OCI-LY3 (cell line): ENCODE results near the gene LHFPL6.

Experiments used
- H2AFZ ChIP-seq: fragments of 200-600, 300-600 bp; shearing (Covaris generic); 2 replicates; pipeline ENCODE4 v1.6.0; 2014; ENCODE audit warnings: antibody characterized with exemption, low read depth, low read length
- H3K27ac ChIP-seq: fragments of 200-600, 300-600 bp; sonication (generic); 2 replicates; pipeline ENCODE4 v1.5.1; 2014; ENCODE audit warnings: mild to moderate bottlenecking, low read length, moderate library complexity, mixed read lengths
- H3K27me3 ChIP-seq: fragments of 200-600, 300-600 bp; sonication (generic); 2 replicates; pipeline ENCODE4 v1.6.1; 2014; ENCODE audit warnings: low read depth, low read length, mixed read lengths
- H3K36me3 ChIP-seq: fragments of 200-600, 300-600 bp; sonication (generic); replicated peaks from 2 replicates; pipeline ENCODE3; 2014; ENCODE audit warnings: low read depth, low read length, mixed read lengths
- H3K4me1 ChIP-seq: fragments of 300-600, 200-600 bp; sonication (generic); 2 replicates; pipeline ENCODE4 v1.6.1; 2014; ENCODE audit warnings: low read length, mixed read lengths
- H3K4me2 ChIP-seq: fragments of 200-600, 300-600 bp; sonication (generic); 2 replicates; pipeline ENCODE4 v1.6.1; 2014; ENCODE audit warnings: low read length, mixed read lengths
- H3K4me3 ChIP-seq: fragments of 300-600, 200-600 bp; sonication (generic); 2 replicates; pipeline ENCODE4 v1.5.1; 2014; ENCODE audit warnings: antibody characterized with exemption, mild to moderate bottlenecking, low read length, moderate library complexity
- H3K79me2 ChIP-seq: fragments of 300-600, 200-600 bp; shearing (Covaris generic); 2 replicates; pipeline ENCODE4 v1.6.1; 2014; ENCODE audit warnings: mild to moderate bottlenecking, low read length, mixed read lengths
- H3K9ac ChIP-seq: fragments of 300-600, 200-600 bp; shearing (Covaris generic); 2 replicates; pipeline ENCODE4 v1.6.0; 2014; ENCODE audit warnings: mild to moderate bottlenecking, low read length, moderate library complexity
- H3K9me3 ChIP-seq: fragments of 200-600, 300-600 bp; shearing (Covaris generic); 2 replicates; pipeline ENCODE4 v1.6.1; 2014; ENCODE audit warnings: low read length, mixed read lengths; ENCODE audit not compliant: insufficient read depth
- H4K20me1 ChIP-seq: fragments of 200-600, 300-600 bp; sonication (generic); 2 replicates; pipeline ENCODE4 v1.6.1; 2016; ENCODE audit warnings: low read length, mixed read lengths; ENCODE audit not compliant: insufficient read depth
- EZH2phosphoT487 ChIP-seq: fragments of 200-600 bp; shearing (Covaris generic); IDR thresholded peaks from 2 replicates; pipeline ENCODE4 v1.6.1; 2018; ENCODE audit warnings: antibody characterized with exemption, mixed run types, low read depth
- TF ChIP-seq, protein P1 (sequence below): fragments of 200-600, 300-600 bp; sonication (generic); IDR thresholded peaks from 2 replicates; pipeline ENCODE4 v1.5.1; 2014; ENCODE audit warnings: antibody characterized with exemption, low read length, low read depth

LHFPL6 gene

DNA sequence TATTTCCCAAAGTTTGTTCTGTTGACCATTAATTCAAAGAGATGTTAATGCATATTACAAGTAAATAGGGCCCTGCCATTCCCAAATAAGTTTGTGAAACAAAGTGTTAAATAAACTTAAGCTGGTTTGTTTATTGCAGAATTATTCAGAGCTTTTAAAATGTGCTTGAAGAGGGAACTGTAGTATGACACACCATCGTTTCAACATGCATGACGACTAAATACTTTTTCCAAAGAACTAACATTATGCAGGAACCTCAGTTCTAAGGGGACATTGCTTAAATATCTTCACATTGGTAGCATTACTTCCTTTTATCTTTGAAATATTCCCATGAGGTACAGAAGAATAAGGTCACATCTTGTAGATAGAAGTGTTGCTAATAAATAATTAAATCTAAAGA lies 14.6 kb downstream of the LHFPL6 start:
- Histone ChIP-seq H3K9ac (no peak overlapping the region), H3K36me3 (no peaks in the 10 kb centered on the region), H4K20me1 (peaks cover 4% of the 10 kb centered on the region; the same call in 1 of the 2 replicates), H3K79me2 (peaks cover 46% of the 10 kb centered on the region), H3K27ac (no peak overlapping the region), H3K4me2 (no peak overlapping the region), H3K9me3 (no peaks in the 10 kb centered on the region), H2AFZ (no peak overlapping the region), H3K4me1 (0 out of 2 replicates have a peak, but pooled peaks cover 3% of the 10 kb centered on the region), H3K4me3 (no peak overlapping the region), H3K27me3 (no peaks in the 10 kb centered on the region)
- TF ChIP-seq, protein P1, sequence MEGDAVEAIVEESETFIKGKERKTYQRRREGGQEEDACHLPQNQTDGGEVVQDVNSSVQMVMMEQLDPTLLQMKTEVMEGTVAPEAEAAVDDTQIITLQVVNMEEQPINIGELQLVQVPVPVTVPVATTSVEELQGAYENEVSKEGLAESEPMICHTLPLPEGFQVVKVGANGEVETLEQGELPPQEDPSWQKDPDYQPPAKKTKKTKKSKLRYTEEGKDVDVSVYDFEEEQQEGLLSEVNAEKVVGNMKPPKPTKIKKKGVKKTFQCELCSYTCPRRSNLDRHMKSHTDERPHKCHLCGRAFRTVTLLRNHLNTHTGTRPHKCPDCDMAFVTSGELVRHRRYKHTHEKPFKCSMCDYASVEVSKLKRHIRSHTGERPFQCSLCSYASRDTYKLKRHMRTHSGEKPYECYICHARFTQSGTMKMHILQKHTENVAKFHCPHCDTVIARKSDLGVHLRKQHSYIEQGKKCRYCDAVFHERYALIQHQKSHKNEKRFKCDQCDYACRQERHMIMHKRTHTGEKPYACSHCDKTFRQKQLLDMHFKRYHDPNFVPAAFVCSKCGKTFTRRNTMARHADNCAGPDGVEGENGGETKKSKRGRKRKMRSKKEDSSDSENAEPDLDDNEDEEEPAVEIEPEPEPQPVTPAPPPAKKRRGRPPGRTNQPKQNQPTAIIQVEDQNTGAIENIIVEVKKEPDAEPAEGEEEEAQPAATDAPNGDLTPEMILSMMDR: no peak
- TF ChIP-seq EZH2phosphoT487: no peak

- Histone ChIP-seq H3K27me3 (no peaks in the 10 kb centered on the region), H4K20me1 (peaks cover 4% of the 10 kb centered on the region; the same call in 1 of the 2 replicates), H3K4me3 (no peak overlapping the region), H2AFZ (no peak overlapping the region), H3K9me3 (no peaks in the 10 kb centered on the region), H3K36me3 (no peaks in the 10 kb centered on the region), H3K4me1 (0 out of 2 replicates have a peak, but pooled peaks cover 3% of the 10 kb centered on the region), H3K4me2 (no peak overlapping the region), H3K9ac (no peak overlapping the region), H3K79me2 (peaks cover 46% of the 10 kb centered on the region), H3K27ac (no peak overlapping the region)
- TF ChIP-seq EZH2phosphoT487: no peak
- TF ChIP-seq, protein P1: no peak
Observed at GRCh38 chr13:39587939-39588338, 15.1 kb downstream of the LHFPL6 start.

- Histone ChIP-seq H3K4me3 (no peak overlapping the region), H3K9ac (no peak overlapping the region), H3K4me1 (0 out of 2 replicates have a peak, but pooled peaks cover 3% of the 10 kb centered on the region), H4K20me1 (peaks cover 10% of the 10 kb centered on the region), H3K27ac (no peak overlapping the region), H3K36me3 (peaks cover 2% of the 10 kb centered on the region), H3K79me2 (peaks cover 49% of the 10 kb centered on the region), H3K9me3 (no peaks in the 10 kb centered on the region), H3K4me2 (no peak overlapping the region), H2AFZ (no peak overlapping the region), H3K27me3 (no peaks in the 10 kb centered on the region)
- TF ChIP-seq EZH2phosphoT487: no peak
- TF ChIP-seq, protein P1: no peak
Observed at GRCh38 chr13:39586958-39587605, 15.9 kb downstream of the LHFPL6 start.

DNA sequence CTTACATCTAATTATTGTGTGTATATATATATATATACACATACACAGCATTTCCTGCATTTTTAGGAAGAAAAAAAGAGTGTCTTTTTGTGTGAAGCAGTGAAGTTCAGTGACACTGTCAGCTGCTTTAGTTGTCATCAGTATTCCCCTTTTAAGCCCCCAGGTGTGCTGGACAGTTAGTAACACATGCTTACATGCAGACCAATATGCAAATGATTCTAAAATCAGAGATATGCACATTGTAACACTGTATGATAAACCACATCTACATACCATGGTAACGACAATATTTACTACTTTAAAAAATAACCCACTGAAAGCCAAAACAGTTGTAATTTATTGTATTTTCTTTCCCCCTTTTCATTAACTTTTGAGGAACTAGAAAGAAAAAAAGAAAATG lies 16.8 kb downstream of the LHFPL6 start:
- Histone ChIP-seq H3K27ac (no peak overlapping the region), H3K9me3 (no peaks in the 10 kb centered on the region), H4K20me1 (peaks cover 10% of the 10 kb centered on the region), H3K9ac (no peak overlapping the region), H3K79me2 (peaks cover 41% of the 10 kb centered on the region), H3K27me3 (no peaks in the 10 kb centered on the region), H3K36me3 (peaks cover 6% of the 10 kb centered on the region), H3K4me3 (no peak overlapping the region), H2AFZ (no peak overlapping the region), H3K4me1 (0 out of 2 replicates have a peak, but pooled peaks cover 3% of the 10 kb centered on the region), H3K4me2 (no peak overlapping the region)
- TF ChIP-seq, protein P1: no peak
- TF ChIP-seq EZH2phosphoT487: no peak
